HG03521 (cell line): Measurements from ENCODE around the gene RABGAP1L.
"Not testable (repeated sequence)": the region's sequence is repeated elsewhere in the genome, so short reads cannot be mapped to it uniquely, and the experiment has no call there.

Source experiments
- ATAC-seq: cut with Tn5 transposase; IDR thresholded peaks from one replicate; pipeline ENCODE4 v1.9.1; 2021; ENCODE audit warnings: mild to moderate bottlenecking, moderate library complexity; ENCODE audit not compliant: unreplicated experiment

Gene RABGAP1L

DNA sequence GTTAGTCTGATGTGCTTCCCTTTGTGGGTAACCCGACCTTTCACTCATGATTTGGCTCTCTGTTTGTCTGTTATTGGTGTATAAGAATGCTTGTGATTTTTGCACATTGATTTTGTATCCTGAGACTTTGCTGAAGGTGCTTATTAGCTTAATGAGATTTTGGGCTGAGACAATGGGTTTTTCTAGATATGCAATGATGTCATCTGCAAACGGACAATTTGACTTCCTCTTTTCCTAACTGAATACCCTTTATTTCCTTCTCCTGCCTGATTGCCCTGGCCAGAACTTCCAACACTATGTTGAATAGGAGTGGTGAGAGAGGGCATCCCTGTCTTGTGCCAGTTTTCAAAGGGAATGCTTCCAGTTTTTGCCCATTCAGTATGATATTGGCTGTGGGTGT is 490.3 kb downstream of the RABGAP1L start:
- ATAC-seq, result not testable (repeated sequence)

DNA sequence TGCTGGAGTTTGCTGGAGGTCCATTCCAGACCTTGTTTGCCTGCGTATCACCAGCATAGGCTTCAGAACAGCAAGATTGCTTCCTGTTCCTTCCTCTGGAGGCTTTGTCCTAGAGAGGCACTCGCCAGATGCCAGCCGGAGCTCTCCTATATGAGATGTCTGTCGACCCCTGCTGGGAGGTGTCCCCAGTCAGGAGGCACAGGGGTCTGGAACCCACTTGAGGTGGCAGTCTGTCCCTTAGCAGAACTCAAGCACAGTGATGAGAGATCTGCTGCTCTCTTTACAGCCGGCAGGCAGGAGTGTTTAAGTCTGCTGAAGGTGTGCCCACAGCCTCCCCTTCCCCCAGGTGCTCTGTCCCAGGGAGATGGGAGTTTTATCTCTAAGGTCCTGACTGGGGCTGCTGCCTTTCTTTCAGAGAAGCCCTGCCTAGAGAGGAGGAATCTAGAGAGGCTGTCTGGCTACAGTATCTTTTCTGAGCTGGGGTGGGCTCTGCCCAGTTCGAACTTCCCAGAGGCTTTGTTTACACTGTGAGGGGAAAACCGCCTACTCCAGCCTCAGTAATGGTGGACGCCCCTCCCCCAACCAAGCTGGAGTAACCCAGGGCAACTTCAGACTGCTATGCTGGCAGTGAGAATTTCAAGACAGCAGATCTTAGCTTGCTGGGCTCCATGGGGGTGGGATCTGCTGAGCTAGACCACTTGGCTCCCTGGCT is 493.4 kb downstream of the RABGAP1L start:
- no peak for ATAC-seq

GRCh38 chr1:174654560-174654959 is 495.2 kb downstream of the RABGAP1L start:
- no peak for ATAC-seq

DNA sequence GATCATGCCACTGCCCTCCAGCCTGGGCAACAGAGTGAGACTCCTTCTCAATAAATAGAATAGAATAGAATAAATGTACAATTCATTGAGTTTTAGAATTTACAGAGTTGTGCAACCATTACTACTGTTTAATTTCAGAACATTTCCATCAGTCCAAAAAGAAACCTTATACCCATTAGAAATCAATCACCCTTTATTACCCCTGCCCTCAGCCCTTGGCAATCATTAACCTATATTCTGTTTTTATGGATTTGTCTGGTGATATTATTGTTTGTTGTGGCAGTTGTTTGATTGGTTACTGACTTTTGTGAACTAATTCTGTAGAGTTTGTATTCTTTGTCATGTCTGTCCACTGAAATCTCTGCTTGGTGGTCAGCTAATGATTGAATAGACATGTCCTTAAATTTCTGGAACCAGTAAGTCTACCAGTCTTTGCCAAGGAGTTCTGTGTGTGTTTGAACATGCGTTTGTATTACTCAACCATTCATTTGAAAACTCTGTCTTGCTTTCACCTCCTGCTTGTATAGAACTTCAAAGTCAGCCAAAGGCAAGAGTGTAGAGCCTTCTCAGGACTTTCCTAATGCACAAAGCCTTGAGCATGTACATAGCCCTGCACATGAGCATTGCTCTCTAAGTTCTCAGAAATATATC is 497.2 kb downstream of the RABGAP1L start:
- ATAC-seq, result no peak

DNA sequence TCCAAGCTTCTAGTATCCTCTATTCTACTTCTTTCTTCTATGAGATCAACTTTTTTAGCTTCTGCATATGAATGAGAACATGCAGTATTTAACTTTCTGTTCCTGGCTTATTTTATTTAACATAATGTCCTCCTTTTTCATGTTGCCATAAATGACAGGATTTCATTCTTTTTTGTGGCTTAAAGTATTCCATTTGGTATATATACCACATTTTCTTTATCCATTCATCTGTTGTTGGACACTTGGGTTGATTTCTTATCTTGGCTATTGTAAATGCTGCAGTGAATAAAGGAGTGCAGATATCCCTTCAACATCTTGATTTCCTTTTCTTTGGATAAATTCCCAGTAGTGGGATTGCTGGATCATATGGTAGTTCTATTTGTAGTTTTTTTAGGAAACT is 498.1 kb downstream of the RABGAP1L start:
- ATAC-seq, result no peak

DNA sequence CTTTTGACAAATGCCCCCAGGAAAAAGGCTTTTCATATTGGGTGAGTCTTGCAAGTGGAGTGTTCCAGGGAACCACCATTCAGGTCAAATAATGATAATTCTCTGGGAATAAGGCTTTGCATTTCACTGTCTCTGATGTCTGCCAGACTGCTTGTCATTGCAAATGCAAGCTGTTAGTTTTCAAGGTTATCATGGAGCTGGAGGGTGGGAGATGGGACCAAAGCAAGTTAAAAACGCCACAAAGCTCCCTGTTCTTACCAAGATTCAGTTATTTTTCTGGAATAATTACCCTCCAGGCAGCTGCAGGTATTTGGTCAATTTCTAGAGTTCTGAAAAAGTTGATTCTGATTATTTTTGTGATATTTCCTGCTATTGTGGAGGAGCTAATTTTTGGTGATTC is 498.6 kb downstream of the RABGAP1L start:
- ATAC-seq, result no peak

DNA sequence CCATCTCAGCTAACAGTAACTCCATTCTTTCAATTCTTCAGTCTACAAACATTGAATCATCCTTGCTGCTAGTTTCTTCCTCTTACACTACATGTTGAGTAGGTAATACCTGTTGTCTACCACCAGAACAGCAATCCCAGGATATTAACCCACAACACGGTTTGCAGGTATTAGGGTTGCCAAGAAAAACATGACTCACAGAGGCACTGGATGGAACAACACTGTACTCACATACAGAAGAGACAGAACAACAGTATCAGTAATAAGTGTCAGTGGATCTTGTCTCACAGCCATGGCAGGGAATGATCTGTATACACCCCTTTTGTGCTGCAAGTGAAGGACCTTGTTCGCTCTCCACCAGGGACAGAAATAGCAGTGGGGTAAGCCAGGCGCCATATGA is 500.5 kb downstream of the RABGAP1L start:
- no peak for ATAC-seq

DNA sequence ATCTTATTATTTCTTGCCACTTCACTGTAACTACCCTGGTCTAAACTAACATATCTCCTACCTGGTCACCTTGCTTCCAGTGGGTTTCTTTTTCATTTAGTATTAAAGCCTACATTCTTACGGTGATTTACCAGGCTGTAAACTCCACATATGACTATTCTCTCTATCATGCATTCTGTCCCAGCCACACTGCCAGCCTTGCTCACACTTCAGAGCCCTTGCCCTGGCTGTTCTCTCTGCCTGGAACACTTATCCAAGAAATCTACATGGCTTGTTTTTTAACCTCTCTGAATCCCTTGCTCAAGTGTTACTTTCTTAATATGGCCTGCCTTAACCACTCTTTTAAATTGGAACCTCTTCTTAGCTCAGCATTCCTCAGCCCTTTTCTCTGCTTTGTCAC is 501.2 kb downstream of the RABGAP1L start:
- ATAC-seq, result no peak

- ATAC-seq, result no peak
Observed at GRCh38 chr1:174663358-174663757, 504.0 kb downstream of the RABGAP1L start.

GRCh38 chr1:174666248-174666647 is 506.9 kb downstream of the RABGAP1L start:
- ATAC-seq, result no peak

GRCh38 chr1:174671826-174672225 is 512.5 kb downstream of the RABGAP1L start:
- no peak for ATAC-seq

- no peak for ATAC-seq
Observed at GRCh38 chr1:174676856-174677255, 517.5 kb downstream of the RABGAP1L start.

DNA sequence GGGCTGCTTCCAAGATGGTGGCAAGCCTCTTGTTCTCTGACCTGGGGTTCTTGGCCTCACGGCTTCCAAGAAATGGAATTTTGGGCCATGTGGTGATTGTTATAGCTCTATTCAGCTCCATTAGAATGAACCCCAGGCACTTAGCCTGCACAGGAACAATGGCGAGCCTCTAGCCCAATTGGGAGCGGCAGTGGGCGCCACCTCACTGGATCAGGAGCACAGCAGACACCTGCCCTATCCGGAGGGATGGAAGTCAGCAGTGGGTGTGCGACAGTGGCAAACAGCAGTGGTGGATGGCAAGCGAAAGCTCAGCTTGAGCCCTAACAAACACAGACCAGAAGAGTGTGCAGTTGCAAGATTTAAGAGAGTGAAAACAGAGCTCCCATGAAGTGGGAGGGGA is 519.3 kb downstream of the RABGAP1L start:
- no peak for ATAC-seq

- ATAC-seq, result no peak
Observed at GRCh38 chr1:174680101-174680500, 520.8 kb downstream of the RABGAP1L start.

DNA sequence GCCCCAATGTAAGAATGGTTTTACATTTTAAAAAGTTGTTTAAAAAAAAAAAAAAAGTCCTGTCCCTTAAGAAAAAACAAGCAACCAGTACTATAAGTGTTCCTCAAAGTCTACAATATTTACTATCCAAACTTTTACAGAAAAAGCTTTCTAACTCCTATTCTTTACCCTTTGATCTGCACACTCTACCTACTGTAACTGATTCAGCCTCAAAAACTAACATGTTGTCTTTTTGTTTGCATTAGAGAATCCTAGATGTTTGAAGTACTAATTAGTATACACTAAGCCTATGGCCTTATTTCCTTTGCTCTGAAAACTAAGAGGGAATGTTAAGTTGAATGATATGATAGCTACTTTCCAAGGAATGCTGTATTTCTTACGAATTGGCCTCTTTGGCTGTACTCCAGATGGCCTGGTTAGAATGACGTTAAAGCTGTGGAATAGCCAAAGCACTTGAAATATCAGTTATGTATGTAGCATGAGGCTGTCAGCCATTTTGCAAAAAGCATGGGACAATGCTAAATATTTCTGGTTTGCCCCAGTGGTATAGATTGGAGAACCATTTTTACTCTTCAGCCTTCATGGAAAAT is 523.2 kb downstream of the RABGAP1L start:
- ATAC-seq, result no peak

GRCh38 chr1:174686213-174686612 is 526.9 kb downstream of the RABGAP1L start:
- ATAC-seq, result no peak

- no peak for ATAC-seq
Observed at GRCh38 chr1:174689524-174689923, 530.2 kb downstream of the RABGAP1L start.

- no peak for ATAC-seq
Observed at GRCh38 chr1:174690266-174690665, 530.9 kb downstream of the RABGAP1L start.

GRCh38 chr1:174692313-174692712 is 533.0 kb downstream of the RABGAP1L start:
- ATAC-seq, result no peak

DNA sequence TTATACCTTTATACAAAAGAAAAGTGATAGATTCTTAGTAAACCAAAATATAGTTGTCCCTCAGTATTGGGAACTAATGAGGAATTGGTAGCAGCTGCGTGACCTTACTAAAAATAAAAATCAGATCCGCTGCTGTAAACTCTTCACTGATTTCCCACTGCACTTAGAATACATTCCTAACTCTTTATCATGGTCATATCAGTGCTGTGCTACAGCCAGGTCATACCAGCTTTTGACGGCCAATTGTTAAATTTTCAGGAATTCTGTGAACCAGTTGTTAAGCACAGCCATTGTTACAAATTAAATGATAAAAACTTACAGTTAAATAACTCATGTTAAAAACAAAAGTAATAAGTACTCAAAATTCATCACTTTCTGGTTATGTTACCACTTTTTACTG is 533.8 kb downstream of the RABGAP1L start:
- ATAC-seq, result no peak

DNA sequence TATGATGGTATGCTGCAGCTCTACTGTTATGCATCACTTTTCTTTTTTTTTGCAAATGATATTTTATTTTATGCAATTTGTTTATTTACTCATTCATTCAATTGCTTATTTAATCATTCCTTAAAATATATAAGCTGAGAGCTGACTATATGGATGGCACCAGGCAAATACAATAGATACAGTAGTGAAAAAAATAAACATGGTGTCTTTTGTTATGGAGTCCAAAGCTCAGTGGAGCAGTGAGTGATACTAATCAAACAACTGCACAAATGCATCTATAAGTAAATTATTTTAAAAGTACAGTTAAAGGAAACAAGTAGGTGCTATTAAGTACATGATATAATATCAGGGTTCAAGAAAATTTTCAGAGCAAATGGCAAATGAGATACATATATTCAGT is 534.2 kb downstream of the RABGAP1L start:
- ATAC-seq, result not testable (repeated sequence)
